ENCODE data around the gene ZNF101.

DNA sequence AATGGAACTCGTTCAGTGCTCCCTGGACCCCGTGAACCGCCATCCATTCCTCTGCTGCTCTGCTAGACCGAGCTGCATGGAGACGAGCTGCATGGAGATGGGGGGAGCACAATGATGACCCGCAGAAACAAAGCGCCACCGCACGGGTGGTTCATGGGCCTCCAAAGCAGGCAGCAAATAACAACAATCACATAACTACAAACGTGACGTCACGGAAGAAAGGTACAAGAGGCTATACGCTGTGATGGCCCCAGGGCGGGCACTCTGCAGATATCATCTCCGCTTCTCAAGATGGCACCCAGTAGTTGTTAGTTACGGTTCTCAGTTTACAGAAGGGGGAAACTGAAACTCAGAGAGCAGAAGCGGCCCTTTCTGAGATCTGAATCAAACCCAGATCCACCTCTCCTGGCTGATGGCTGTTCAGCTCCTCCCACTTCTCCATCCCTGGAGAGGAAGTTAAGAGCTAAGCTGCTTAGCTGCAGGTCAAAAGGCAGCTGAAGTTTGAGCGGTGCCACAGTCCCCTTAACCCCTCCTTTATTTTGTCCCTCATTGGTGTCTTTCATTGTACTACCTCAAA is 6.9 kb upstream of the ZNF101 start:
- TF ChIP-seq POLR2AphosphoS5 (IDR thresholded peaks at IDR 0.05; ENCODE audit: borderline replicate concordance, low read depth, low read length) = no peak
- no peak for TF ChIP-seq EZH2 (IDR thresholded peaks at IDR 0.05)

All from SK-N-MC (cell line).